ENCODE measurements around the gene LMO7. TPM values are rescaled to one million over a fixed set of nuclear protein-coding genes. Genes with fewer than 3 reads are reported as not detected.

Gene LMO7
- total RNA-seq, 1 donor from 2014 or later = 446 TPM

GRCh38 chr13:75621147-75621546 lies 15.0 kb upstream of the LMO7 start:
- no peak overlapping the region for H3K4me3 ChIP-seq
- no peaks in the 10 kb centered on the region for H3K27me3 ChIP-seq (ENCODE audit: low read depth)
- DNase-seq = no peak
- intact Hi-C loops (cut with micrococcal nuclease) = no loop called here
- no peak for TF ChIP-seq CTCF (IDR thresholded peaks at IDR 0.05; ENCODE audit: borderline replicate concordance)
- H3K36me3 ChIP-seq = peaks cover 11% of the 10 kb centered on the region
- no peaks in the 10 kb centered on the region for H3K9me3 ChIP-seq (replicated peaks)
- no peaks in the 10 kb centered on the region for H3K4me1 ChIP-seq
- no peak overlapping the region for H3K27ac ChIP-seq (replicated peaks)

- DNase-seq = no peak
- intact Hi-C loops (cut with micrococcal nuclease) = no loop called here
- Histone ChIP-seq H3K27me3 (ENCODE audit: low read depth) (no peaks in the 10 kb centered on the region), H3K4me3 (no peak overlapping the region), H3K36me3 (peaks cover 6% of the 10 kb centered on the region), H3K9me3 (replicated peaks) (no peaks in the 10 kb centered on the region), H3K4me1 (no peaks in the 10 kb centered on the region), H3K27ac (replicated peaks) (no peak overlapping the region)
- TF ChIP-seq CTCF (IDR thresholded peaks at IDR 0.05; ENCODE audit: borderline replicate concordance) = no peak
Measured at GRCh38 chr13:75628801-75629200, 7.3 kb upstream of the LMO7 start.

GRCh38 chr13:75633285-75633684 lies 2.8 kb upstream of the LMO7 start:
- TF ChIP-seq CTCF (IDR thresholded peaks at IDR 0.05; ENCODE audit: borderline replicate concordance) = no peak

GRCh38 chr13:75635101-75635827 lies 866 bp upstream of the LMO7 start:
- H3K9me3 ChIP-seq (replicated peaks) = no peaks in the 10 kb centered on the region
- no peak for TF ChIP-seq CTCF (IDR thresholded peaks at IDR 0.05; ENCODE audit: borderline replicate concordance)
- H3K27ac ChIP-seq (replicated peaks) = peak overlapping the region; percentile 44
- peaks cover 23% of the 10 kb centered on the region for H3K4me1 ChIP-seq
- intact Hi-C loops (cut with micrococcal nuclease) = no loop called here
- no peak for DNase-seq
- H3K36me3 ChIP-seq = no peaks in the 10 kb centered on the region
- peaks cover 18% of the 10 kb centered on the region for H3K27me3 ChIP-seq (ENCODE audit: low read depth)
- peak overlapping the region; percentile 82 for H3K4me3 ChIP-seq

More at GRCh38 chr13:75633285-75633684, 2.8 kb upstream of the LMO7 start:
- no peak for DNase-seq
- Histone ChIP-seq H3K4me3 (no peak overlapping the region), H3K4me1 (peaks cover 23% of the 10 kb centered on the region), H3K36me3 (no peaks in the 10 kb centered on the region), H3K9me3 (replicated peaks) (no peaks in the 10 kb centered on the region), H3K27me3 (ENCODE audit: low read depth) (peaks cover 18% of the 10 kb centered on the region), H3K27ac (replicated peaks) (no peak overlapping the region)
- intact Hi-C loops (cut with micrococcal nuclease) = no loop called here

GRCh38 chr13:75636436-75637180 lies 478 bp downstream of the LMO7 start:
- Histone ChIP-seq H3K27me3 (ENCODE audit: low read depth) (peaks cover 18% of the 10 kb centered on the region), H3K4me1 (peaks cover 23% of the 10 kb centered on the region), H3K27ac (replicated peaks) (peak overlapping the region; percentile 44), H3K9me3 (replicated peaks) (no peaks in the 10 kb centered on the region), H3K36me3 (no peaks in the 10 kb centered on the region), H3K4me3 (peak overlapping the region; percentile 82)
- peak; percentile 16 for DNase-seq
- intact Hi-C loops (cut with micrococcal nuclease) = no loop called here
- no peak for TF ChIP-seq CTCF (IDR thresholded peaks at IDR 0.05; ENCODE audit: borderline replicate concordance)

Data from left ventricle myocardium inferior (tissue), 1 donor.